Caco-2 (cell line): ENCODE data around the gene LHPP. TPM values are rescaled to one million over a fixed set of nuclear protein-coding genes. Genes with fewer than 3 reads are reported as not detected.

ENCODE experiments used
- BruUV-seq: library from RNA; stranded (reverse); fragments of 400-500 nt; replicated peaks from 2 replicates; lab custom pipeline; 2021; lab: Mats Ljungman, UMichigan
- CTCF ChIA-PET: fragments of 300-600 bp; sonication (Branson Sonifier 250); formaldehyde crosslinking; loops from one replicate; lab custom pipeline; 2022; ENCODE audit warnings: antibody characterized with exemption; lab: Charles Lee
- POLR2A ChIA-PET: fragments of 300-600 bp; sonication (Branson Sonifier 250); formaldehyde crosslinking; loops from one replicate; lab custom pipeline; 2022; ENCODE audit warnings: antibody characterized with exemption; lab: Charles Lee
- DNase-seq, 2 experiments: peaks; one replicate each; pipeline versions ENCODE4 v3.0.0 to v3.0.0-alpha.2; 2020 to 2022
- H3K27me3 ChIP-seq: replicated peaks from 2 replicates; pipeline ENCODE4 v1.6.0; 2011; ENCODE audit warnings: low read length; ENCODE audit not compliant: control insufficient read depth, insufficient read depth
- H3K36me3 ChIP-seq: 2 replicates; pipeline ENCODE4 v1.5.1; 2011; ENCODE audit warnings: low read length; ENCODE audit not compliant: control insufficient read depth, insufficient read depth
- H3K4me1 ChIP-seq: fragments of 250-450 bp; sonication (Bioruptor Pico); 2 replicates; pipeline ENCODE4 v1.5.1; 2020; ENCODE audit warnings: mild to moderate bottlenecking
- H3K4me3 ChIP-seq: 2 replicates; pipeline ENCODE4 v1.5.1; 2011; ENCODE audit warnings: low read depth, mild to moderate bottlenecking, control low read depth, low read length
- H3K9me3 ChIP-seq: fragments of 250-450 bp; sonication (Bioruptor Pico); 2 replicates; pipeline ENCODE4 v1.5.1; 2020; ENCODE audit warnings: mild to moderate bottlenecking, moderate library complexity
- H3K27ac Mint-ChIP-seq: one replicate; pipeline ENCODE4 v1.8.0; 2022; ENCODE audit warnings: mixed read lengths; ENCODE audit not compliant: unreplicated experiment
- H3K27me3 Mint-ChIP-seq: one replicate; pipeline ENCODE4 v1.8.0; 2022; ENCODE audit warnings: mixed read lengths; ENCODE audit not compliant: insufficient read depth, unreplicated experiment
- H3K36me3 Mint-ChIP-seq: one replicate; pipeline ENCODE4 v1.8.0; 2022; ENCODE audit warnings: mild to moderate bottlenecking, mixed read lengths; ENCODE audit not compliant: insufficient read depth, unreplicated experiment
- H3K4me1 Mint-ChIP-seq: one replicate; pipeline ENCODE4 v1.8.0; 2022; ENCODE audit warnings: low read depth, mixed read lengths; ENCODE audit not compliant: unreplicated experiment
- H3K4me3 Mint-ChIP-seq: one replicate; pipeline ENCODE4 v1.8.0; 2022; ENCODE audit warnings: mild to moderate bottlenecking, moderate library complexity, mixed read lengths; ENCODE audit not compliant: unreplicated experiment
- H3K9me3 Mint-ChIP-seq: one replicate; pipeline ENCODE4 v1.8.0; 2022; ENCODE audit warnings: mixed read lengths; ENCODE audit not compliant: unreplicated experiment
- CTCF ChIP-seq, 2 experiments: fragments of 200-600 bp in 1 of 2; IDR thresholded peaks; 1 replicate in 1 of 2; 2 replicates in 1 of 2; pipeline versions ENCODE4 v1.5.1 to v1.8.0; 2011 to 2022; ENCODE audit warnings: antibody characterized with exemption in 1 of 2, control low read depth in 1 of 2, inconsistent platforms in 1 of 2, low read depth in 1 of 2, low read length in 1 of 2, mild to moderate bottlenecking in 1 of 2, moderate library complexity in 1 of 2; ENCODE audit not compliant: insufficient read depth in 1 of 2, severe bottlenecking in 1 of 2, unreplicated experiment in 1 of 2
- intact Hi-C: fragments of 100-400 bp; cut with micrococcal nuclease; formaldehyde crosslinking; loops from one replicate; pipeline ENCODE4 v1.10.0; 2022; ENCODE audit not compliant: unreplicated experiment
- total RNA-seq: library from RNA; stranded (reverse); gene quantifications from 2 replicates; pipeline ENCODE4 v1.2.3, GENCODE V29; 2022

The LHPP gene
- total RNA-seq, 1 experiment from 2014 or later = 15.9 TPM

- H3K4me3 Mint-ChIP-seq = no peak overlapping the region
- H3K4me1 Mint-ChIP-seq = peaks cover 36% of the 10 kb centered on the region
- ChIA-PET POLR2A (no interaction called here), CTCF (no interaction called here)
- BruUV-seq = no TSS peak
- H3K9me3 Mint-ChIP-seq = no peaks in the 10 kb centered on the region
- H3K36me3 Mint-ChIP-seq = peaks cover 13% of the 10 kb centered on the region
- no peaks in the 10 kb centered on the region for H3K27me3 Mint-ChIP-seq
- TF ChIP-seq CTCF (IDR thresholded peaks at IDR 0.05; ENCODE audit: insufficient read depth in 1 of 2, low read depth in 1 of 2, low read length in 1 of 2, severe bottlenecking in 1 of 2, unreplicated experiment in 1 of 2) = no peak
- DNase-seq = no peak
- Histone ChIP-seq H3K4me1 (peaks cover 25% of the 10 kb centered on the region), H3K36me3 (no peaks in the 10 kb centered on the region; the same call in none of the 2 replicates), H3K27me3 (no peaks in the 10 kb centered on the region), H3K4me3 (no peak overlapping the region), H3K9me3 (no peaks in the 10 kb centered on the region)
- intact Hi-C loops = no loop called here
- H3K27ac Mint-ChIP-seq = no peak overlapping the region
These were observed 4.3 kb downstream of the LHPP start for GRCh38 chr10:124465777-124466488.

- DNase-seq = no peak
- no TSS peak for BruUV-seq
- Mint-ChIP-seq H3K4me1 (peaks cover 38% of the 10 kb centered on the region), H3K4me3 (no peak overlapping the region), H3K27ac (peak overlapping the region; percentile 35), H3K27me3 (no peaks in the 10 kb centered on the region), H3K36me3 (peaks cover 14% of the 10 kb centered on the region), H3K9me3 (no peaks in the 10 kb centered on the region)
- H3K4me1 ChIP-seq = peaks cover 28% of the 10 kb centered on the region
- no peaks in the 10 kb centered on the region for H3K27me3 ChIP-seq
- H3K36me3 ChIP-seq = no peaks in the 10 kb centered on the region; the same call in none of the 2 replicates
- TF ChIP-seq CTCF (IDR thresholded peaks at IDR 0.05; ENCODE audit: insufficient read depth in 1 of 2, low read depth in 1 of 2, low read length in 1 of 2, severe bottlenecking in 1 of 2, unreplicated experiment in 1 of 2) = no peak
- CTCF ChIA-PET = no interaction called here
- H3K4me3 ChIP-seq = no peak overlapping the region
- POLR2A ChIA-PET = no interaction called here
- intact Hi-C loops = no loop called here
- no peaks in the 10 kb centered on the region for H3K9me3 ChIP-seq
These were observed 5.5 kb downstream of the LHPP start for GRCh38 chr10:124467165-124467564.

GRCh38 chr10:124468624-124469023 lies 7.0 kb downstream of the LHPP start:
- no peak for DNase-seq
- Mint-ChIP-seq H3K4me3 (no peak overlapping the region), H3K27me3 (no peaks in the 10 kb centered on the region), H3K9me3 (no peaks in the 10 kb centered on the region), H3K27ac (peak overlapping the region; percentile 35), H3K36me3 (peaks cover 16% of the 10 kb centered on the region), H3K4me1 (peaks cover 38% of the 10 kb centered on the region)
- H3K27me3 ChIP-seq = no peaks in the 10 kb centered on the region
- H3K4me3 ChIP-seq = no peak overlapping the region
- CTCF ChIA-PET = no interaction called here
- intact Hi-C loops = no loop called here
- no peaks in the 10 kb centered on the region; the same call in none of the 2 replicates for H3K36me3 ChIP-seq
- no peak for TF ChIP-seq CTCF (IDR thresholded peaks at IDR 0.05; ENCODE audit: insufficient read depth in 1 of 2, low read depth in 1 of 2, low read length in 1 of 2, severe bottlenecking in 1 of 2, unreplicated experiment in 1 of 2)
- no TSS peak for BruUV-seq
- H3K9me3 ChIP-seq = no peaks in the 10 kb centered on the region
- H3K4me1 ChIP-seq = peaks cover 19% of the 10 kb centered on the region
- POLR2A ChIA-PET = no interaction called here
